Body of pancreas (tissue), 4 donors: Measurements from ENCODE around the gene AFF2. TPM values are rescaled to one million over a fixed set of nuclear protein-coding genes. Genes with fewer than 3 reads are reported as not detected.

Experiments
- ATAC-seq: fragments of 150-250 bp; one replicate; pipeline ENCODE4 v1.9.1; 2016
- DNase-seq, 4 donors: peaks; one replicate each; pipeline ENCODE4 v3.0.0-alpha.2; 2019
- H3K27ac ChIP-seq, 4 donors: fragments of 200-600 bp; sonication (generic); 1 replicate in 3 of 4; 2 replicates in 1 of 4; pipeline versions ENCODE4 v1.5.1 to v1.6.1; 2016 to 2019; ENCODE audit warnings: mild to moderate bottlenecking in 1 of 4, mixed read lengths in 1 of 4, moderate library complexity in 1 of 4
- H3K27me3 ChIP-seq, 2 donors: fragments of 200-600 bp; sonication (generic); one replicate each; pipeline ENCODE4 v1.6.0; 2016; ENCODE audit warnings: mild to moderate bottlenecking in 1 of 2
- H3K36me3 ChIP-seq, 2 donors: fragments of 200-600 bp; sonication (generic); replicated peaks in 1 of 2; 2 replicates each; pipeline ENCODE4 v1.5.1; 2016; ENCODE audit warnings: low read depth in 2 of 2; ENCODE audit not compliant: insufficient read depth in 1 of 2
- H3K4me1 ChIP-seq: fragments of 200-600 bp; sonication (generic); one replicate; pipeline ENCODE4 v1.6.0; 2016
- H3K4me3 ChIP-seq, 2 donors: fragments of 200-600 bp; sonication (generic); 1 replicate in 1 of 2; 2 replicates in 1 of 2; pipeline ENCODE4 v1.5.1; 2016 to 2019
- H3K9me3 ChIP-seq, 3 donors: fragments of 200-600 bp; sonication (generic); 1 replicate in 2 of 3; 2 replicates in 1 of 3; pipeline ENCODE4 v1.5.1; 2016
- CTCF ChIP-seq, 7 experiments: fragments of 450-650 bp in 4 of 7; fragments of 200-600 bp in 3 of 7; sonication (generic) in 3 of 7; IDR thresholded peaks; one replicate each; pipeline ENCODE4 v1.5.1; 2016 to 2019; ENCODE audit warnings: antibody characterized with exemption in 7 of 7
- POLR2A ChIP-seq, 3 donors: fragments of 450-650 bp; IDR thresholded peaks; one replicate each; pipeline ENCODE4 v1.6.1; 2016; ENCODE audit warnings: antibody characterized with exemption in 3 of 3, mild to moderate bottlenecking in 2 of 3
- WGBS, 2 donors: methylation state at CpG; one replicate each; pipeline ENCODE4 v1.1.5; 2017; 5-methylcytosine and 5-hydroxymethylcytosine counted together
- intact Hi-C: fragments of 100-400 bp; cut with DNase I; formaldehyde crosslinking; loops from one replicate; pipeline ENCODE4 v1.15.1; 2023
- total RNA-seq, 2 donors: library from RNA; depleted of rRNA; stranded (reverse); fragments of >200 nt; gene quantifications; one replicate each; pipeline ENCODE4 v1.1.0, GENCODE V29; 2016

Gene AFF2
- total RNA-seq, 2 donors from 2014 or later = 0.99 to 2.1 TPM

DNA sequence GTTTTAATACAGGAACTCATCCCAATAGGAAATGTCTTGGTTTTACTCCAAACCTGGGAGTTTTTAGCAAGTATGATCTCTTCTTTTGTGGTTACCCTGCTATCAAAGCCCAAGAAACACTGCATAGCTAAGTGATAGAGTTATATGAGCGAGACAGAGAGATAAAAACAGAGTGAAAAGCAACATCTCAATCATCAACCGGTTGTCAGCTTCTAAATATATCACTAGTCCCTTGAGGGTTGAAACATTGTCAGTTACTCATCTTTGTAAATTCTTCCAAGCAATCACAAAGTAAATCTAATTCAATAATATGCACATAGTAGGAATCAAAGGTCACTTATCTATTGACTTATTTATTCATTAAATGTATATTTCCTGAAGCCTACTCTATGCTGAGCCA lies 520.7 kb downstream of the AFF2 start:
- no peak for TF ChIP-seq POLR2A (IDR thresholded peaks at IDR 0.05)
- TF ChIP-seq CTCF (IDR thresholded peaks at IDR 0.05) = no peak
- intact Hi-C loops = no loop called here
- no peak overlapping the region for H3K27ac ChIP-seq
- DNase-seq = no peak
- no peak for ATAC-seq
- 43 to 71% methylated on average over 2 of the region's 2 CpGs for WGBS, 2 donors
- no peaks in the 10 kb centered on the region for H3K4me1 ChIP-seq
- H3K4me3 ChIP-seq = no peak overlapping the region
- H3K36me3 ChIP-seq = no peaks in the 10 kb centered on the region
- no peaks in the 10 kb centered on the region for H3K9me3 ChIP-seq
- H3K27me3 ChIP-seq = no peaks in the 10 kb centered on the region

- intact Hi-C loops = no loop called here
- Histone ChIP-seq H3K27me3 (no peaks in the 10 kb centered on the region), H3K9me3 (no peaks in the 10 kb centered on the region), H3K27ac (no peak overlapping the region), H3K36me3 (no peaks in the 10 kb centered on the region), H3K4me3 (no peak overlapping the region), H3K4me1 (no peaks in the 10 kb centered on the region)
- TF ChIP-seq POLR2A (IDR thresholded peaks at IDR 0.05) (no peak), CTCF (IDR thresholded peaks at IDR 0.05) (no peak)
- DNase-seq (no peak), ATAC-seq (no peak)
- WGBS, 2 donors = 60 to 63% methylated on average over 2 of the region's 2 CpGs
These were observed 522.1 kb downstream of the AFF2 start for GRCh38 chrX:149022485-149022884.

DNA sequence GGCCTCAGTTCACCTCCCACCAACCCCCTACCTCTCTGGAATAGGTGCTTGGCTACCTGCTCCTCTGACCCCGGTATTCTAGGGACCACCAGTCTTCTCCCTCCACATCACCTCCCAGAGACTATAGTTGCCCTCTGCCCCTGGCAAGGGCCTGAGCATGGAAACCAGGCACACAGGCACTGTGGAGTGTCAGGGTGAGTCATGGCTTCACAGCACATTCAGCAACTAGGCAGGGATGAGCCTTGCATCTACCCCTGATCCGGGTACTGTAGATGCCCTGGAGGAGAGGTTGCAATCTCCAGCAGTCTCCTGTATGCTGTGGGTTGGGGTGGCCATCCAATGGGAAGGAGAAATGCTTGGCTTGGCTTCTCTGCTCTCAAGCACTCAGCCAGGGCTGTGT lies 532.0 kb downstream of the AFF2 start:
- DNase-seq (no peak), ATAC-seq (no peak)
- TF ChIP-seq POLR2A (IDR thresholded peaks at IDR 0.05) (no peak), CTCF (IDR thresholded peaks at IDR 0.05) (no peak)
- Histone ChIP-seq H3K4me3 (no peak overlapping the region), H3K27ac (no peak overlapping the region), H3K27me3 (no peaks in the 10 kb centered on the region), H3K9me3 (no peaks in the 10 kb centered on the region), H3K4me1 (no peaks in the 10 kb centered on the region), H3K36me3 (no peaks in the 10 kb centered on the region)
- WGBS, 2 donors = 36% methylated on average over 2 of the region's 2 CpGs; no CpG with 5 or more reads in 1 of the 2 donors
- intact Hi-C loops = no loop called here

GRCh38 chrX:149036086-149036485 lies 535.7 kb downstream of the AFF2 start:
- Histone ChIP-seq H3K36me3 (no peaks in the 10 kb centered on the region), H3K27me3 (no peaks in the 10 kb centered on the region), H3K9me3 (no peaks in the 10 kb centered on the region), H3K4me3 (no peak overlapping the region), H3K4me1 (no peaks in the 10 kb centered on the region), H3K27ac (no peak overlapping the region)
- no peak for ATAC-seq
- intact Hi-C loops = no loop called here
- no peak for TF ChIP-seq CTCF (IDR thresholded peaks at IDR 0.05)
- no peak for TF ChIP-seq POLR2A (IDR thresholded peaks at IDR 0.05)
- peak in 1 of 4 donors; percentile 3 for DNase-seq
- WGBS, 2 donors = 67 to 70% methylated on average over 1 of the region's 1 CpG

DNA sequence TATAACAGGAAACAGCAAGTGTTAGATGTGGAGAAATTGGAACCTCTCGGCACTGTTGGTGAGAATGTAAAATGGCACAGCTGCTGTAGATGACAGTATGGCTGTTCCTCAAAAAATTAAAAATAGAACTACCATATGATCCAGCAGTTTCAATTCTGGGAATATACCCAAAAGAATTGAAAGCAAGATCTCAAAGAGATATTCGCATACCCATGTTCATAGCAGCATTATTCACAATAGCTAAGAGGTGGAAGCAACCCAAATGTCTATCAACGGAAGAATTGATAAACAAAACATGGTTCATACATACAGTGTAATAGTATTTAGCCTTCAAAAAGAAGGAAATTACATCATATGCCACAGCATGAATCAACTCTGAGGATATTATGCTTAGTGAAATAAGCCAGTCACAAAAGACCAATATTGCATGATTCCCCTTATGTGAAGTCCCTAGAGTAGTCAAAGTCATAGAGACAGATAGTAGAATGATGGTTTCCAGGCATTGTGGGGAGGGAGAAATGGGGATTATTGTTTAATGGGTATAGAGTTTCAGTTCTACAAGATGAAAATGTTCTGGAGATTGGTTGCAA lies 537.0 kb downstream of the AFF2 start:
- ATAC-seq (no peak), DNase-seq (no peak)
- no peaks in the 10 kb centered on the region for H3K4me1 ChIP-seq
- H3K9me3 ChIP-seq = no peaks in the 10 kb centered on the region
- no peak overlapping the region for H3K27ac ChIP-seq
- no peak for TF ChIP-seq POLR2A (IDR thresholded peaks at IDR 0.05)
- TF ChIP-seq CTCF (IDR thresholded peaks at IDR 0.05) = no peak
- intact Hi-C loops = no loop called here
- no peaks in the 10 kb centered on the region for H3K27me3 ChIP-seq
- no peaks in the 10 kb centered on the region for H3K36me3 ChIP-seq
- no peak overlapping the region for H3K4me3 ChIP-seq
- 75 to 78% methylated on average over 3 of the region's 3 CpGs for WGBS, 2 donors
